ENCODE data around the gene SLC19A1.
A peak's percentile ranks its signal among the peaks of the same experiment; 100 is the strongest.

Gene SLC19A1

DNA sequence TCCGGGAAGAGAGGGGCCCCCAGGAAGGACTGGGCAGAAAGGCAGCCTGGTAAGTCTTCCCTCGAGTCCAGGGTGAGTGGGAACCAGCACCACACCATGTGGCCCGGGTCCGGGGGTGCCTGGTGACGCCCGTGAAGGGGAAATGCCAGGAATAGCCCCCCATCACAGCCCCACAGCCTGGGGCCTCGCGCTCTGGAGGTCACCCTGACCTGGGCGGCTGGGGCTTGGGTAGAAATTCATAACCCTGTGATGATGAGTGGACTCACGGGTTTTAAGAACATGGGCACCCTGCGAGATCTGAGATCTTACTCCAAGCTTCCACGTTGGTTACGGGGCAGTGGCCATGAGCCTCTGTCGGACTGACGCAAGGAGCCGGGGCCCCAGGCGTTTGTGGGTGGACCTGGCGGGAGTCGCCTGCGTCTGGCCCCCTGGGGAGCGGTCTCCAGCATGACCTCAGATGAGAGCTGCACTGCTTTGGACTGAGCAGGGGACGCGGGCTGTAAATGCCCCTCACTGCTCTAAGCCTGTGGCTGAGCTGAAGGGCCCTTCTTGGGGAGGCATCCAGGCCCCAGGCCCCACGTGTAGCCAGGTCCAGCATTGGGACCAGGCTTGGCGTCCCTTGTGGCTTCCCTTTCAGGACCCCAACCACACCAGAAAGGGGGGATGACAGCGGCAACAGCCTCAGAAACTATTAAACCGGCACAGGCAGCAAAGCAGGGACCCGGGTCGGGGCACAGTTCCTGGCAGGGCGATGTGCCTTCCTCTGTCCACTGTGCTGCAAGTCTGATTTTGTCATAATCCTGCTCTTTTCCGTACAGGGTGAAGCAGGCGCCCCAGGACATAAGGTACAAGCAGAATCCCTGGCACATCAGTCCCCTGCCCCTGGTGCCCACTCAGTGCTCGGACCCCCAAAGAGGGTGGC, 60.0 kb downstream of the SLC19A1 start:
- H3K4me2 ChIP-seq (ENCODE audit: low read length, poor library complexity, severe bottlenecking): no peak overlapping the region
- H3K9me3 ChIP-seq (ENCODE audit: control insufficient read depth, low read length): no peaks in the 10 kb centered on the region
- H4K91ac ChIP-seq (ENCODE audit: low read length): no peak overlapping the region
- no peak overlapping the region for H3K23ac ChIP-seq (ENCODE audit: low read length in 2 of 2)
- no peak overlapping the region for H2BK120ac ChIP-seq (ENCODE audit: low read depth, low read length)
- 98% methylated on average over 31 of the region's 33 CpGs for WGBS
- peaks cover 41% of the 10 kb centered on the region for H3K79me1 ChIP-seq (replicated peaks; ENCODE audit: low read length, poor library complexity, severe bottlenecking)
- no peak overlapping the region for H3K18ac ChIP-seq (ENCODE audit: low read depth in 1 of 2, low read length in 2 of 2)
- H3K4me3 ChIP-seq (ENCODE audit: insufficient read depth in 1 of 2, low read depth in 1 of 2, low read length in 2 of 2): no peak overlapping the region
- peaks cover 5% of the 10 kb centered on the region for H3K4me1 ChIP-seq (ENCODE audit: control insufficient read depth, insufficient read depth, low read depth, low read length)
- H3K27ac ChIP-seq (ENCODE audit: low read length, poor library complexity, severe bottlenecking): no peak overlapping the region
- H4K8ac ChIP-seq (ENCODE audit: low read length): no peak overlapping the region
- no peak overlapping the region for H2BK12ac ChIP-seq (ENCODE audit: low read length in 2 of 2)
- no peak overlapping the region for H2AFZ ChIP-seq (ENCODE audit: low read depth, low read length)
- no peak overlapping the region for H3K4ac ChIP-seq (ENCODE audit: low read depth in 1 of 2, low read length in 2 of 2)
- no peak for DNase-seq
- H3K14ac ChIP-seq (ENCODE audit: low read length in 2 of 2): no peak overlapping the region
- no peak overlapping the region for H2AK5ac ChIP-seq (ENCODE audit: low read length, severe bottlenecking)
- H3K36me3 ChIP-seq (ENCODE audit: control insufficient read depth in 1 of 2, insufficient read depth in 2 of 2, low read depth in 1 of 2, low read length in 2 of 2): peaks cover 57 to 91% of the 10 kb centered on the region in 2 experiments
- H3K9ac ChIP-seq (ENCODE audit: low read length): no peak overlapping the region
- no peak overlapping the region for H2BK5ac ChIP-seq (ENCODE audit: low read depth, low read length, poor library complexity, severe bottlenecking)
- H2BK15ac ChIP-seq (ENCODE audit: low read depth, poor library complexity, severe bottlenecking): no peak overlapping the region
- no peaks in the 10 kb centered on the region for H3K27me3 ChIP-seq (ENCODE audit: control insufficient read depth in 1 of 2, insufficient read depth in 1 of 2, low read length in 2 of 2)

DNA sequence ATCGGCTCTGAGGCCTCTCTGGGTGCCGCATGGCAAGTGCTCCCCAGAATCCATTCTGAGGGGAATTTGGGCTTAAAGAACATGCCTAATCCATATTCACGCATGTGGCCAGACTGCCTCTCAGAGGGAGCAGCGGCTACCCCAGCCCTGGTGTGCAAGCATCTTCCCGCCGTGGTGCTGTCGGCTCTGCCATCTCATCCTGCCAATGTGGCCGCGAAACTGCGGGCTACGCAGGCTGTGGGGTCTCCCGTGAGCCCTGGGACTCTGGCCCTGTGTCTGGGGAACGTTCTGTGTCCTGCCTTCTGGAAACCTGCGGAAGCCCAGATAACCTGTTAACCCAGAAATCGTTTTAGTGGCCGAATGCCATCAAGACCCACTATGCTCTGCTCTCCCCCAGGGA, 60.7 kb downstream of the SLC19A1 start:
- no peak overlapping the region for H2BK12ac ChIP-seq (ENCODE audit: low read length in 2 of 2)
- no peak overlapping the region for H2AK5ac ChIP-seq (ENCODE audit: low read length, severe bottlenecking)
- H3K14ac ChIP-seq (ENCODE audit: low read length in 2 of 2): no peak overlapping the region
- no peak overlapping the region for H2BK5ac ChIP-seq (ENCODE audit: low read depth, low read length, poor library complexity, severe bottlenecking)
- peaks cover 2% of the 10 kb centered on the region for H3K4me1 ChIP-seq (ENCODE audit: control insufficient read depth, insufficient read depth, low read depth, low read length)
- no peak overlapping the region for H3K4me3 ChIP-seq (ENCODE audit: insufficient read depth in 1 of 2, low read depth in 1 of 2, low read length in 2 of 2)
- H2BK120ac ChIP-seq (ENCODE audit: low read depth, low read length): no peak overlapping the region
- DNase-seq: no peak
- H3K9ac ChIP-seq (ENCODE audit: low read length): no peak overlapping the region
- no peak overlapping the region for H4K8ac ChIP-seq (ENCODE audit: low read length)
- no peak overlapping the region for H3K23ac ChIP-seq (ENCODE audit: low read length in 2 of 2)
- 98% methylated on average over 16 of the region's 16 CpGs for WGBS
- no peak overlapping the region for H2AFZ ChIP-seq (ENCODE audit: low read depth, low read length)
- H3K79me1 ChIP-seq (replicated peaks; ENCODE audit: low read length, poor library complexity, severe bottlenecking): peaks cover 39% of the 10 kb centered on the region
- no peak overlapping the region for H4K91ac ChIP-seq (ENCODE audit: low read length)
- no peak overlapping the region for H3K27ac ChIP-seq (ENCODE audit: low read length, poor library complexity, severe bottlenecking)
- no peak overlapping the region for H2BK15ac ChIP-seq (ENCODE audit: low read depth, poor library complexity, severe bottlenecking)
- no peak overlapping the region for H3K4ac ChIP-seq (ENCODE audit: low read depth in 1 of 2, low read length in 2 of 2)
- H3K18ac ChIP-seq (ENCODE audit: low read depth in 1 of 2, low read length in 2 of 2): no peak overlapping the region
- peaks cover 60 to 90% of the 10 kb centered on the region in 2 experiments for H3K36me3 ChIP-seq (ENCODE audit: control insufficient read depth in 1 of 2, insufficient read depth in 2 of 2, low read depth in 1 of 2, low read length in 2 of 2)
- H3K4me2 ChIP-seq (ENCODE audit: low read length, poor library complexity, severe bottlenecking): no peak overlapping the region
- no peaks in the 10 kb centered on the region for H3K9me3 ChIP-seq (ENCODE audit: control insufficient read depth, low read length)
- H3K27me3 ChIP-seq (ENCODE audit: control insufficient read depth in 1 of 2, insufficient read depth in 1 of 2, low read length in 2 of 2): no peaks in the 10 kb centered on the region

DNA sequence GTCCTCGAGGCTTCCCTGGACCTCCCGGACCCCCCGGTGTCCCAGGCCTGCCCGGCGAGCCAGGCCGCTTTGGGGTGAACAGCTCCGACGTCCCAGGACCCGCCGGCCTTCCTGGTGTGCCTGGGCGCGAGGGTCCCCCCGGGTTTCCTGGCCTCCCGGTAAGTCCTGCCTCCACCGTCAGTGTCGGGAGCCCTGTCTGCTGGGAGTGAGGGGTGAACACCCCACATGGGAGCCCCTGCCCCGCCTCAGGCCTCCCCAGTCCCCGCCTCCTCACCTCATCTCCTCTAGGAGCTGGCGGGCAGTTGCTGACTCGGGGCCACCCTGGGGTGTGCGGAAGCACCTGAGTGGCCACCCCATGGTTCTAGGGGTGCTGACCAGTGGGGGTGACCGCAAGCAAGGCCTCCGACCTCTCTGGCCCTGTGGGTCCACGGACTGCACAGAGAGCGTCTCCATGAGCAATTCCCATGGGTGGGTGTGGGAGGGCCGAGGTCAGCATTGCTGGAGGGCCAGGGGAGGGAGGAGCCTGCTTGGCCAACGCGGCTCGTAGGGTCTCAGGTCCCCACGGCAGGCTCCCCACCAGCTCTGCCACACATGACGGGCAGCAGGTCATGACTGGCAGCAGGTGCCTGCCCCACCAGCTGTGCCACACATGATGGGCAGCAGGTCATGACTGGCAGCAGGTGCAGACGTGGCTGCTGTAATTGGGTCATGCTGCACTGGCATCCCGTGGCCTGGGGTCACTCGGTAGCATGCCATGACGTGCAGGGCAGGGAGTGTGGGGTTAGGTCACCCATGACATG, 61.3 kb downstream of the SLC19A1 start:
- Histone ChIP-seq H3K18ac (ENCODE audit: low read depth in 1 of 2, low read length in 2 of 2) (no peak overlapping the region), H2BK5ac (ENCODE audit: low read depth, low read length, poor library complexity, severe bottlenecking) (no peak overlapping the region), H3K4me2 (ENCODE audit: low read length, poor library complexity, severe bottlenecking) (no peak overlapping the region), H3K27me3 (ENCODE audit: control insufficient read depth in 1 of 2, insufficient read depth in 1 of 2, low read length in 2 of 2) (no peaks in the 10 kb centered on the region), H3K23ac (ENCODE audit: low read length in 2 of 2) (no peak overlapping the region), H4K8ac (ENCODE audit: low read length) (no peak overlapping the region), H3K4me3 (ENCODE audit: insufficient read depth in 1 of 2, low read depth in 1 of 2, low read length in 2 of 2) (no peak overlapping the region), H3K4ac (ENCODE audit: low read depth in 1 of 2, low read length in 2 of 2) (no peak overlapping the region), H4K91ac (ENCODE audit: low read length) (no peak overlapping the region), H3K79me1 (replicated peaks; ENCODE audit: low read length, poor library complexity, severe bottlenecking) (peaks cover 39% of the 10 kb centered on the region), H3K4me1 (ENCODE audit: control insufficient read depth, insufficient read depth, low read depth, low read length) (peaks cover 2% of the 10 kb centered on the region), H2AFZ (ENCODE audit: low read depth, low read length) (no peak overlapping the region), H2BK12ac (ENCODE audit: low read length in 2 of 2) (no peak overlapping the region), H2BK15ac (ENCODE audit: low read depth, poor library complexity, severe bottlenecking) (peak overlapping the region; percentile 15), H3K9ac (ENCODE audit: low read length) (no peak overlapping the region), H3K27ac (ENCODE audit: low read length, poor library complexity, severe bottlenecking) (no peak overlapping the region), H3K9me3 (ENCODE audit: control insufficient read depth, low read length) (no peaks in the 10 kb centered on the region), H3K14ac (ENCODE audit: low read length in 2 of 2) (no peak overlapping the region), H2AK5ac (ENCODE audit: low read length, severe bottlenecking) (no peak overlapping the region), H2BK120ac (ENCODE audit: low read depth, low read length) (no peak overlapping the region), H3K36me3 (ENCODE audit: control insufficient read depth in 1 of 2, insufficient read depth in 2 of 2, low read depth in 1 of 2, low read length in 2 of 2) (peaks cover 67 to 90% of the 10 kb centered on the region in 2 experiments)
- no peak for DNase-seq
- 97% methylated on average over 34 of the region's 35 CpGs for WGBS

Measured in mesenchymal stem cell (in vitro differentiated cells and primary cell).